ENCODE data around the gene MEF2D.

GRCh38 chr1:156497743-156498431 is 2.7 kb downstream of the MEF2D start:
- no peak for TF ChIP-seq CTCF (IDR thresholded peaks at IDR 0.05; ENCODE audit: insufficient read depth, low read length)
- no peak for TF ChIP-seq SPI1 (IDR thresholded peaks at IDR 0.05; ENCODE audit: borderline replicate concordance, low read depth)
- TF ChIP-seq POLR2AphosphoS5 (IDR thresholded peaks at IDR 0.05; ENCODE audit: low read depth): no peak
- TF ChIP-seq GABPA (IDR thresholded peaks at IDR 0.05; ENCODE audit: low read depth): no peak
- TF ChIP-seq, protein P1, sequence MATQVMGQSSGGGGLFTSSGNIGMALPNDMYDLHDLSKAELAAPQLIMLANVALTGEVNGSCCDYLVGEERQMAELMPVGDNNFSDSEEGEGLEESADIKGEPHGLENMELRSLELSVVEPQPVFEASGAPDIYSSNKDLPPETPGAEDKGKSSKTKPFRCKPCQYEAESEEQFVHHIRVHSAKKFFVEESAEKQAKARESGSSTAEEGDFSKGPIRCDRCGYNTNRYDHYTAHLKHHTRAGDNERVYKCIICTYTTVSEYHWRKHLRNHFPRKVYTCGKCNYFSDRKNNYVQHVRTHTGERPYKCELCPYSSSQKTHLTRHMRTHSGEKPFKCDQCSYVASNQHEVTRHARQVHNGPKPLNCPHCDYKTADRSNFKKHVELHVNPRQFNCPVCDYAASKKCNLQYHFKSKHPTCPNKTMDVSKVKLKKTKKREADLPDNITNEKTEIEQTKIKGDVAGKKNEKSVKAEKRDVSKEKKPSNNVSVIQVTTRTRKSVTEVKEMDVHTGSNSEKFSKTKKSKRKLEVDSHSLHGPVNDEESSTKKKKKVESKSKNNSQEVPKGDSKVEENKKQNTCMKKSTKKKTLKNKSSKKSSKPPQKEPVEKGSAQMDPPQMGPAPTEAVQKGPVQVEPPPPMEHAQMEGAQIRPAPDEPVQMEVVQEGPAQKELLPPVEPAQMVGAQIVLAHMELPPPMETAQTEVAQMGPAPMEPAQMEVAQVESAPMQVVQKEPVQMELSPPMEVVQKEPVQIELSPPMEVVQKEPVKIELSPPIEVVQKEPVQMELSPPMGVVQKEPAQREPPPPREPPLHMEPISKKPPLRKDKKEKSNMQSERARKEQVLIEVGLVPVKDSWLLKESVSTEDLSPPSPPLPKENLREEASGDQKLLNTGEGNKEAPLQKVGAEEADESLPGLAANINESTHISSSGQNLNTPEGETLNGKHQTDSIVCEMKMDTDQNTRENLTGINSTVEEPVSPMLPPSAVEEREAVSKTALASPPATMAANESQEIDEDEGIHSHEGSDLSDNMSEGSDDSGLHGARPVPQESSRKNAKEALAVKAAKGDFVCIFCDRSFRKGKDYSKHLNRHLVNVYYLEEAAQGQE (IDR thresholded peaks at IDR 0.05; ENCODE audit: insufficient replicate concordance, low read depth): no peak

All from HL-60 (cell line).